ENCODE measurements around the gene TLL2.

Gene TLL2

GRCh38 chr10:96541921-96542320 is 28.2 kb upstream of the TLL2 start:
- no peak overlapping the region for H3K27ac ChIP-seq
- DNase-seq (ENCODE audit: low spot score) = no peak
- H3K4me3 ChIP-seq = no peak overlapping the region
- TF ChIP-seq CTCF (IDR thresholded peaks at IDR 0.05) = no peak

GRCh38 chr10:96540240-96540639 is 26.5 kb upstream of the TLL2 start:
- H3K4me3 ChIP-seq = no peak overlapping the region
- H3K27ac ChIP-seq = no peak overlapping the region
- TF ChIP-seq CTCF (IDR thresholded peaks at IDR 0.05) = no peak
- no peak for DNase-seq (ENCODE audit: low spot score)

GRCh38 chr10:96538683-96539082 is 25.0 kb upstream of the TLL2 start:
- H3K27ac ChIP-seq = no peak overlapping the region
- no peak for TF ChIP-seq CTCF (IDR thresholded peaks at IDR 0.05)
- DNase-seq (ENCODE audit: low spot score) = no peak
- no peak overlapping the region for H3K4me3 ChIP-seq

GRCh38 chr10:96536129-96536528 is 22.4 kb upstream of the TLL2 start:
- TF ChIP-seq CTCF (IDR thresholded peaks at IDR 0.05) = no peak
- no peak for DNase-seq (ENCODE audit: low spot score)
- H3K4me3 ChIP-seq = no peak overlapping the region
- H3K27ac ChIP-seq = no peak overlapping the region

GRCh38 chr10:96532523-96532922 is 18.8 kb upstream of the TLL2 start:
- no peak for DNase-seq (ENCODE audit: low spot score)
- TF ChIP-seq CTCF (IDR thresholded peaks at IDR 0.05) = no peak
- Histone ChIP-seq H3K4me3 (no peak overlapping the region), H3K27ac (no peak overlapping the region)

GRCh38 chr10:96529634-96530279 is 16.0 kb upstream of the TLL2 start:
- no peak overlapping the region for H3K4me3 ChIP-seq
- no peak for TF ChIP-seq CTCF (IDR thresholded peaks at IDR 0.05)
- no peak overlapping the region for H3K27ac ChIP-seq
- no peak for DNase-seq (ENCODE audit: low spot score)

GRCh38 chr10:96524741-96525140 is 11.0 kb upstream of the TLL2 start:
- TF ChIP-seq CTCF (IDR thresholded peaks at IDR 0.05) = no peak
- Histone ChIP-seq H3K4me3 (no peak overlapping the region), H3K27ac (no peak overlapping the region)
- DNase-seq (ENCODE audit: low spot score) = no peak
